NCI-H510A (cell line): ENCODE measurements around the gene CCL28.

Experiments used
- DNase-seq: peaks from one replicate; lab custom pipeline; 2025; lab: John Stamatoyannopoulos, UW

Gene CCL28

DNA sequence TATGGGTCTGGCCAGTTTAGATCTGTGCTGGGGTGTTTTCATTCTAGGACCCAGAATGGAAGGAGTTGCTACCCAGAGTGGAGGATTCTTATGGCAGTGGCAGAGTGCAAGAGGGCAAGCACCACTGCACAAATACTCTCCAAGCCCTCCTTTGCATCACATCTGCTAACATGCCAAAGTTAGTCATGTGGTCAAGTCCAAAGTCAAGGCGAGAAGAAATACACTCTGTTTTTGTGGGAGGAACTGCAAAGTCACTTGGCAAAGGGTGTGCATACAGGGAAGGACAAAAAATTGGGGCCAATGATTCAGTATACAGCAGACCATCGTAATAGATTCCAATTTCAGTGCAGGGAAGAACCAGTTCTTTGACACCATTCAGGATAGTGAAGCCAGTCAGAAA lies 55.1 kb downstream of the CCL28 start:
- DNase-seq, result no peak

DNA sequence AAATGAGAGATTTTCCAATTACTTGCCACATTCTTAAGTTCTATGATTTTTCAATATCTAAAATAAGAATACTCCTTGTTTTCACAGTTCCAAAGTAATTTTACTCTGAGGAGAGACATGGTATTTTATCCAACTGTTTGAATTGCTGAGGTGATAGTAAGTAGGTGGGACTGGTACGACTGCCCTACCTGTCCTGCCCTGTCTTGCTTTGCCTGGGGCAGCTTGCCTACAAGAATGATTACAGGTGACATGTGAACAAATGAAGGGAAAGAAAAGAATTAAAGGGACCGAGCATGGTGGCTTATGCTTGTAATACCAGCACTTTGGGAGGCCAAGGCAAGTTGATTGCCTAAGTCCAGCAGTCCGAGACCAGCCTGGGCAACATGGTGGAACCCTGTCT lies 57.4 kb downstream of the CCL28 start:
- no peak for DNase-seq

DNA sequence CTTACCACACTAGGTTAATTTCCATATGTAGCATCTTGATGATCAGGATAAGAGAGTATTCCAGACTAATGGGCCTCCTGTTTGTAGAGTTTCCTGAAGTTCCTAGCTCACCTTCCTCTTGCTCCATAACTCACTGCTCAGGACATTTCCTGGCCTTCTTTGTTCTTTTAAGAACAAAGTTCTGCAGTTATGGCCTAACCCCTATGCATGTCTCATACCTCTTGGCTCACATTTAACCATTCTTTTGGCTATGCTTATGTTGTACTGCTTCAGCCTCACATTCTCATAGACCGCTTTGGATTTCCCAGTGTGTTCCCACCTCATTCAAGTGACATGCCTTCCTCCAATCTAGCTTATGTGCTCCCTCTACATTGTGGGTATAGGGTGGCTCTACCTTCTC lies 58.5 kb downstream of the CCL28 start:
- no peak for DNase-seq

DNA sequence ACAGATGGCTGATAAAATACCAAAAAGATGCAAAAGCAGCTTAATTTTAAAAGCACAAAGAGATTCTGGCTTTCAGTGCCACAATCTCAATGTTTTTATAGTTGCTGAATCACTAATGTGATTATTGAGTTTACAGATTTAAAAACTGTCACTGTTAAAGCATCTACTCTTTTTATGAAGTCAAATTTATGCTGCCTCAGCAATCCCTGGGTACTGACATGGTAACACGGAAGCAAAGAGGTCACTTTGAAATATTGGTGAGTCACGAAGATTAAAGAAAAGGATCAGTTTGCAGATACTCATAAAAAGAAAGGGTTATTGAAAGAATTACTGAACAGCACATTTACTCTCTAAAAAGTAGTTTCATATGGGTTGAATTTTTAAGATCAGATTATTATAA lies 59.3 kb downstream of the CCL28 start:
- DNase-seq, result no peak

DNA sequence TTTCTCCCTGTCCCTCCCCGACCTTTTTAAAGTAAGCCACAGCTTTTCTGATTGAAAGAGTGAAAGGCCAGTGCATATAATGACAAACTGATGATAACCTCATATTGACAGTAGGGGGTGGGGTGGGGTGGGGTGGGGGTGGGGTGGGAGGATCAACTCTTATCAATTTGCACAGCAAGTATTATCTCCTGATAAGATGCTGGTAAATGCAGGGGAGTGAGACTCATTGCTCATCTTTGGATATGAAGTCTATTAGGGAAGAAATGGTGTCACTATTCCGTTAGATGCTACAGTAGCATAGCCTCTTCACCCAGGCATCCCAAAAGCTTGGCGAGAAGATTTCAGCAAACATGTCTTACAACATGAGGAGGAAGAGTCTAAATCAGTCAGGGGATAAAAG lies 60.1 kb downstream of the CCL28 start:
- no peak for DNase-seq

DNA sequence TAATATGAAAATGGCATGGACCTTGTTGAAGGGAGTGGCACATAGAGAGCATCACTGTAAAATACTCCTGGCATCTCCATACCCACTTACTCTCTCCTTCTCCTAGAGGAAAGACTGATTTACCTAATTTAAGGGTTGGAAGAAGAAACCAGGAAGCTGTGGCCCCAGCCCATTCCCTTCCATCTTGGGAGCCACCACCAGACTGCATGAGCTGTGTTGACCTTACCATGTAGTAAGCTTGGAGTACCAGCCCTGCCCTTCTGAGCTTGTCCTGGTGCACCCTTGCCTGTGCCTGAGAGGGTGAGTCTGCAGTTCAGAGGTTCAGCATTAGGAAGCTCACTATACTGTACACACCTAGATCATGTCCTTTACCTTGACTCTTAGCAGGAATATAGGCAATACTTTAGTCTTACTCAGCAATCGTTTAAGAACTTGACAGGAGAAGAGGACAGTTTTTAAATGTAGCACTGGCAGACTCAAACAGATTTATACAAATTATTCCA lies 63.3 kb downstream of the CCL28 start:
- DNase-seq, result no peak

DNA sequence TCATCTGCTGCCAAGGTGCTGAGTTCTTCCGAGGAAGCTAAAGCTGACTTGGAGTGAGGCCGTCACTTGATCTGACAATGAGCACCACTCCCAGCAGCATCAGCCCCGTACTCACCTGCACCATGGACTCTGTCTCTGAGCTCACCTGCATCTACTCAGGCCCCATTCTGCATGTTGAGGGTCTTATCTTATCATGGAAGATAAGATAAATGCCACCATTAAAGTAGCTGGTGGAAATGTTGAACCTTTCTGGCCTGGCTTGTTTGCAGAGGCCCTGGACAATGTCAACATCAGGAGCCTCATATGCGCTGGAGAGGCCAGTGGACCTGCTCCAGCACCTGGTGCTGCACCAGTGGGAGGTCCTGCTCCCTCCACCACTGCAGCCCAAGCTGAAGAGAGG lies 64.0 kb downstream of the CCL28 start:
- no peak for DNase-seq

GRCh38 chr5:43338862-43339261 lies 73.3 kb downstream of the CCL28 start:
- no peak for DNase-seq

GRCh38 chr5:43336159-43336558 lies 76.0 kb downstream of the CCL28 start:
- no peak for DNase-seq

DNA sequence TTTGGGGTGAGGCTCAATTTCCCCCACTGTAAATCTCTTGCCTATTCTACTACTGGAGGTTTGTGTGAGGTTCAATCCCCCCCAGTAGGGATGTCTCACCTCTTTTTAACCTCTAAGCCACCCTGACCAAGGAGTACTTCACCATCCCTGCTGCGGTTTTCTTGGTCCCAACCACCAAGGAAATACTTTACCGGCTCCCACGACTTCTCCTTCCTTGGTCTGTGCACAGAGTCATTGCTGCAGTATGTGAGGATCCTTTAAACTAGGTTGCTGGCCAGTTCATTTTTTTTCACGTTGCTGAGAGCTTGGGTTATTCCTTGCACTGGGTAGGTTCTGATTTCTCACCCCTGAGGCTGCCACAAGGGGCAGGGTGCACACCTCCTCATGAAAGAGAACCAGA lies 76.5 kb downstream of the CCL28 start:
- DNase-seq, result no peak

DNA sequence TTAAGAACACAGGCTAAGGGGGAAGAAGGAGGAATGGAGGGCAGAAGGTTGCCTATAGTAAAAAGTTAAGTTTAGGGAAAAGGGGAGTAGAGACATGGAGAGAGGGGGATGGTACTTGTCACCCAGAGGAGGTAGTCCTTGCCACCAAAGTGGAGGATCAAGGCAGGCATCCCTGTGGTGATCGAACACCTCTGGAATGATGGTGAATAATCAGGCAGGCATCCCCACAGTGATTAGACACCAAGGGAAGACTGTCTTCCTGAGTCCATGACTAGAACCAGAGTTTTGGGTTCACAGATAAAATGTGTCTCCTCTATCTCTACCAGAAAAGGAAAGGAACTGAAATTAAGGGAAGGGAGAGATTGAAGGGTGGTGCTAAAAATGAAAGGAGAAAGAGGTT lies 79.8 kb downstream of the CCL28 start:
- no peak for DNase-seq
